HL-60 (cell line): ENCODE data around the gene TNFRSF1B.

Experiments
- DNase-seq, 2 experiments: peaks; one replicate each; pipeline ENCODE4 v3.0.0-alpha.2; 2010 to 2020; ENCODE audit warnings: low read depth in 1 of 2, low spot score in 1 of 2
- H3K27ac ChIP-seq: fragments of 250-450 bp; sonication (Bioruptor Pico); replicated peaks from 2 replicates; pipeline ENCODE4 v1.5.1; 2020; ENCODE audit warnings: mild to moderate bottlenecking, moderate library complexity
- H3K27me3 ChIP-seq: fragments of 250-450 bp; sonication (Bioruptor Pico); 2 replicates; pipeline ENCODE4 v1.5.1; 2021; ENCODE audit warnings: mild to moderate bottlenecking, moderate library complexity; ENCODE audit not compliant: insufficient read depth, poor library complexity, severe bottlenecking
- H3K4me3 ChIP-seq: replicated peaks from 2 replicates; pipeline ENCODE4 v1.5.1; 2011; ENCODE audit warnings: mild to moderate bottlenecking, control low read depth, low read length; ENCODE audit not compliant: insufficient read depth
- CTCF ChIP-seq: IDR thresholded peaks from one replicate; pipeline ENCODE4 v1.5.1; 2011; ENCODE audit warnings: low read length, control low read depth, inconsistent platforms; ENCODE audit not compliant: insufficient read depth
- GABPA ChIP-seq: IDR thresholded peaks from 2 replicates; pipeline ENCODE4 v1.6.1; 2012; ENCODE audit warnings: low read depth
- POLR2AphosphoS5 ChIP-seq: IDR thresholded peaks from 2 replicates; pipeline ENCODE4 v1.6.1; 2012; ENCODE audit warnings: low read depth
- REST ChIP-seq: IDR thresholded peaks from 2 replicates; pipeline ENCODE4 v1.6.1; 2012; ENCODE audit warnings: low read depth; ENCODE audit not compliant: insufficient replicate concordance
- SPI1 ChIP-seq: IDR thresholded peaks from 2 replicates; pipeline ENCODE4 v1.6.1; 2012; ENCODE audit warnings: low read depth, mild to moderate bottlenecking, borderline replicate concordance

TNFRSF1B gene

GRCh38 chr1:12189328-12189682 is 22.5 kb downstream of the TNFRSF1B start:
- Histone ChIP-seq H3K4me3 (no peak overlapping the region), H3K27me3 (no peaks in the 10 kb centered on the region), H3K27ac (no peak overlapping the region)
- DNase-seq = no peak
- TF ChIP-seq REST = no peak
- TF ChIP-seq GABPA = no peak
- no peak for TF ChIP-seq SPI1
- TF ChIP-seq CTCF = no peak
- no peak for TF ChIP-seq POLR2AphosphoS5

- H3K27ac ChIP-seq = no peak overlapping the region
- H3K4me3 ChIP-seq = no peak overlapping the region
- no peak for DNase-seq
- TF ChIP-seq GABPA = no peak
- no peak for TF ChIP-seq POLR2AphosphoS5
- TF ChIP-seq REST = no peak
- no peak for TF ChIP-seq CTCF
- no peak for TF ChIP-seq SPI1
- H3K27me3 ChIP-seq = no peaks in the 10 kb centered on the region
Measured at GRCh38 chr1:12191242-12192032, 24.6 kb downstream of the TNFRSF1B start.

GRCh38 chr1:12194666-12195216 is 27.9 kb downstream of the TNFRSF1B start:
- peak in 1 of 2 experiments; percentile 54 for DNase-seq
- H3K27me3 ChIP-seq = no peaks in the 10 kb centered on the region
- H3K4me3 ChIP-seq = no peak overlapping the region
- peak overlapping the region; percentile 57; the same call in 1 of the 2 replicates for H3K27ac ChIP-seq
- no peak for TF ChIP-seq REST
- TF ChIP-seq CTCF = no peak
- no peak for TF ChIP-seq SPI1
- no peak for TF ChIP-seq POLR2AphosphoS5
- no peak for TF ChIP-seq GABPA
